ENCODE data around the gene KPNB1. TPM values are rescaled to one million over a fixed set of nuclear protein-coding genes. Genes with fewer than 3 reads are reported as not detected.
"Not testable (repeated sequence)": the region's sequence is repeated elsewhere in the genome, so short reads cannot be mapped to it uniquely, and the experiment has no call there.

Gene KPNB1
- total and polyA plus RNA-seq, 2 of the 8 experiments (the other 6 are each of a cell fraction or from before 2014, with no cell fraction given), result 171 to 625 TPM

DNA sequence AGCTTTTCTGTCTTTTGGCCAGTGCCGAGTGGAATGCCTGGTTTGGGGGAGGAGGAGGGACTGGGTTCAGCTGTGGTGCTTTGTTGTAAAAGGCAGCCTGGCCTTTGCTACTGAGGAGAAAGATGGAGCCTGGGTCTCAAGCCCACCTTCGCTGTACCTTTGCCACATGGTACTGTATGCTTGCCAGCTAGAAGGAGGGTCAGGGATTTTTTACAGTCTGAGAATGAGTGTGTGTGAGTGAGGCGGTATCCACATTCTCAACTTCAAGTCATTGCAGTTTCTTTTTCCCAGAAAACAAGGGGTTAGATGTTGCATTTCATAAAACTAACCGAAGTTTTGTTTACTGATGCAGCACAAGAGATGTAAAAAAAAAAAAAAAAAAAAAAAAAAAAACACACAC lies 33.0 kb downstream of the KPNB1 start:
- H4K5ac ChIP-seq (ENCODE audit: insufficient read length, low read depth, low read length); H3K4me1 ChIP-seq (replicated peaks in 1 of 4; ENCODE audit: control insufficient read depth in 3 of 4, insufficient read depth in 4 of 4, low read length in 3 of 4); H2BK5ac ChIP-seq (ENCODE audit: low read depth, low read length); H3K79me1 ChIP-seq (ENCODE audit: low read depth, low read length); H2BK12ac ChIP-seq (ENCODE audit: low read depth, low read length); H2AK5ac ChIP-seq (ENCODE audit: low read depth, low read length); H4K8ac ChIP-seq (ENCODE audit: extremely low read depth, insufficient read depth, low read length); H2AFZ ChIP-seq (ENCODE audit: low read length); DNase-seq (ENCODE audit: low read depth in 1 of 2, low spot score in 2 of 2); H2BK15ac ChIP-seq (ENCODE audit: low read length); H3K4ac ChIP-seq (replicated peaks; ENCODE audit: insufficient read length, low read depth, low read length); H3K4me2 ChIP-seq (ENCODE audit: insufficient read depth in 1 of 2, low read depth in 2 of 2, low read length in 2 of 2); H3K23me2 ChIP-seq (ENCODE audit: low read depth, low read length); H3K18ac ChIP-seq (ENCODE audit: extremely low read depth, low read length); H2BK120ac ChIP-seq (replicated peaks; ENCODE audit: low read depth, low read length); H3K27ac ChIP-seq (ENCODE audit: low read depth, low read length); H3K4me3 ChIP-seq (ENCODE audit: extremely low read depth in 1 of 4, insufficient read depth in 2 of 4, low read depth in 3 of 4, low read length in 4 of 4); H3K79me2 ChIP-seq (ENCODE audit: control insufficient read depth in 1 of 2, insufficient read depth in 2 of 2, low read length in 2 of 2); H4K91ac ChIP-seq (replicated peaks; ENCODE audit: insufficient read length, low read length); H3K9me3 ChIP-seq (ENCODE audit: insufficient read depth in 2 of 2, low read depth in 1 of 2, low read length in 1 of 2); H3K56ac ChIP-seq (replicated peaks; ENCODE audit: insufficient read length, low read depth, low read length); FAIRE-seq; H3K27me3 ChIP-seq (replicated peaks in 1 of 4; ENCODE audit: control insufficient read depth in 3 of 4, extremely low read depth in 1 of 4, insufficient read depth in 3 of 4, low read length in 3 of 4); H3K23ac ChIP-seq (ENCODE audit: insufficient read length); H3K9ac ChIP-seq (replicated peaks in 1 of 4; ENCODE audit: extremely low read depth in 1 of 4, low read depth in 3 of 4, low read length in 3 of 4); H2BK20ac ChIP-seq (ENCODE audit: low read length); H3K14ac ChIP-seq (ENCODE audit: insufficient read length): not testable (repeated sequence)
- 89% methylated on average over 3 of the region's 4 CpGs; no CpG with 5 or more reads in 1 of the 2 experiments for WGBS, 2 experiments (ENCODE audit: extremely low coverage in 1 of 2, insufficient coverage in 1 of 2, insufficient read length in 1 of 2, insufficient replicate concordance in 2 of 2, low coverage in 1 of 2, low lambda C conversion rate in 2 of 2, missing lambda C conversion rate in 1 of 2)
- ChIA-PET CTCF (ENCODE audit: partially characterized antibody) (interaction anchor here (0.8 to 10.3 kb wide), 2 partner anchors 18 to 1560 kb away, joined by 5 to 107 read pairs; no protein-coding TSS in a partner anchor), POLR2A (ENCODE audit: partially characterized antibody) (interaction anchor here (0.6 to 46.3 kb wide), 4 partner anchors 1 to 65 kb away, joined by 3 to 1575 read pairs (median 790); partner anchors contain the start of genes KPNB1 and TBKBP1)
- H4K20me1 ChIP-seq (replicated peaks in 1 of 2; ENCODE audit: control insufficient read depth in 1 of 2, insufficient read depth in 2 of 2, low read length in 2 of 2), result peaks cover 0 to 10% of the 10 kb centered on the region in 2 experiments
- H3K36me3 ChIP-seq (ENCODE audit: control insufficient read depth in 2 of 4, insufficient read depth in 4 of 4, low read length in 3 of 4), result peaks cover 40 to 77% (median 56%) of the 10 kb centered on the region in 4 experiments
